GM19043 (cell line): ENCODE measurements around the gene KLLN.
"Not testable (repeated sequence)": the region's sequence is repeated elsewhere in the genome, so short reads cannot be mapped to it uniquely, and the experiment has no call there.

Experiments used
- ATAC-seq: cut with Tn5 transposase; IDR thresholded peaks from one replicate; pipeline ENCODE4 v1.9.1; 2021; ENCODE audit warnings: low read depth; ENCODE audit not compliant: unreplicated experiment

The KLLN gene

GRCh38 chr10:87863053-87863943 lies at the start of gene KLLN, which contains the start of gene PTEN:
Gene KLLN, minus strand, starts transcription at chr10:87863533. Its CDS starts 1,046 bp downstream, at chr10:87862487.
Gene PTEN, plus strand, starts transcription at chr10:87863625. Its CDS starts 845 bp downstream, at chr10:87864470.
- ATAC-seq: peak; percentile 30

GRCh38 chr10:87903396-87903795 lies 40.1 kb upstream of the KLLN start:
- ATAC-seq: not testable (repeated sequence)

GRCh38 chr10:87897957-87898356 lies 34.6 kb upstream of the KLLN start:
- ATAC-seq: not testable (repeated sequence)

DNA sequence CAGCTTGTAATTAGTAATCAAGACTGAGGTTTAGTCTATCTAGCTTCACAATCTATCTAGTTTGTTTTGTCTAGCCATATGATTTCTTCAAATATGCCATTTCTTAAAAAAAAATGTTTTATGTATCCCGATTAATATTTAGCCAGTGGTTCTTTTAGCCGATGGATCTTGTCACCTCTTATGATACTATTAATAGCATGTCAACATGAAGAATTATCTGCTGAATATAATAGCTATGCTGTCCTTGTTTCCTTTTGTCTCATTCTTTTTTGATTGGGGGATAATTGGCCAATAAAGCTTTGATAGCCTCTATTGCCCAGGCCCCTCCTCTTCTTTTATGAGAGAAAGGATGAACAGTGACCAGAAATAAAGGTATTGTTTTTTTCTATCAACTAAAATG lies 32.9 kb upstream of the KLLN start:
- no peak for ATAC-seq

GRCh38 chr10:87895430-87895829 lies 32.1 kb upstream of the KLLN start:
- ATAC-seq: no peak

- no peak for ATAC-seq
These were observed 24.4 kb upstream of the KLLN start for GRCh38 chr10:87887548-87888289.

DNA sequence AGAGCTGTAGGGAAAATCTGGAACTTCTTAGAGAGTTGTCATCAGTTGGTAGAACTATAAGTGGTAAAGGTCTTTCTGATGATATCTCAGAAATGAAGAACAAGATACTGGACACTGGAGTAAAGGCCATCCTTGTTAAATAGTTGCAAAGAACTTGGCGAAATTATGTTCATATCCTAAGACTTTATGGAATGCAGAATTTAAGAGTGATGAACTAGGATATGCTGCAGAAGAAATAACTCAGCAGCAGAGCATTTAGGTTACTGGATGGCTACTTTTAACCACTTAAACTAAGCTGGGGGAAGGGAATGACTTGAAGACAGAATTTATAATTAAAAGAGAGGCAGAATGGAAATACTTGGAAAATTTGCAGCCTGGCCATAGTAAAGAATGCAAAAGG lies 23.8 kb upstream of the KLLN start:
- ATAC-seq: no peak

GRCh38 chr10:87886635-87887034 lies 23.3 kb upstream of the KLLN start:
- ATAC-seq: no peak

DNA sequence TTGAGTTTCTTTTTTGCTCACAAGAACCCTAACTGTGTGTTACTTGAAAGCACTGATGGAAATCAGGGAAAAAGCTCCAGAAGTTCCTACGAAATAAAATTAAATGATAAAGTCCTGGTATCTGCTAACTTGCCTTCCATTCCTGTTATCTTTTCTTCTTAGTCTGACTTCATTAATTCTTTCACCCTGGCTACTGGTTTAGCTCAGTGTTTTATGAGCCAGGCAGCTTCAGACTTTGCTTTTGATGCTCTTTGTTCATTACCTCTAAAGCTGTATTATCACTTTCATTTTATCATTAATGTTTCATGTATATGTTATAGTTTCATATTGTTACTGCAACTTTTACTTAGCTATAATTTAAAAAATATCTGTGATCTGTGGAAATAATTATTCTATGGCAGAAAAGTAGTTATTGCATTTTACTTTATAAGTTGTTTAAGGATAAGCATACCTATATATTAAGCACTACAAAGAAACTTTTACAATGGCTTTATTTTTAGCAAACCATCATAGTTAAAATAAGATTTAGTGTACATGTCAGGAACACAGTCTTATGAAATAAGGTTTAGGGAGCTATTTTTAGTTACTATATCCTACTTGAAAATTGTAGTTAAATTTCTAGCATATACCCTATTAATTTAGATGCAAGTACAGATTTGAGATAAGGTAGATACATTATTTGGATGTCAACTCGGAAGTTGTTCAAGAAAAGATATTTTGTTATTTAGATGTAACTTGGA lies 19.4 kb upstream of the KLLN start:
- no peak for ATAC-seq

DNA sequence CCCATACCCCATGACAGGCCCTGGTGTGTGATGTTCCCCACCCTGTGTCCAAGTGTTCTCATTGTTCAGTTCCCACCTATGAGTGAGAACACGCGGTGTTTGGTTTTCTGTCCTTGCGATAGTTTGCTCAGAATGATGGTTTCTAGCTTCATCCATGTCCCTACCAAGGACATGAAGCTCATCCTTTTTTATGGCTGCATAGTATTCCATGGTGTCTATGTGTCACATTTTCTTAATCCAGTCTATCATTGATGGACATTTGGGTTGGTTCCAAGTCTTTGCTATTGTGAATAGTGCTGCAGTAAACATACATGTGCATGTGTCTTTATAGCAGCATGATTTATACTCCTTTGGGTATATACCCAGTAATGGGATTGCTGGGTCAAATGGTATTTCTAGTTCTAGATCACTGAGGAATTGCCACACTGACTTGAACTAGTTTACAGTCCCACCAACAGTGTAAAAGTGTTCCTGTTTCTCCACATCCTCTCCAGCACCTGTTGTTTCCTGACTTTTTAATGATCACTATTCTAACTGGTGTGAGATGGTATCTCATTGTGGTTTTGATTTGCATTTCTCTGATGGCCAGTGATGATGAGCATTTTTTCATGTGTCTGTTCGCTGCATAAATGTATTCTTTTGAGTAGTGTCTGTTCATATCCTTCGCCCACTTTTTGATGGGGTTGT lies 18.2 kb upstream of the KLLN start:
- not testable (repeated sequence) for ATAC-seq

GRCh38 chr10:87880336-87880735 lies 17.0 kb upstream of the KLLN start:
- no peak for ATAC-seq

DNA sequence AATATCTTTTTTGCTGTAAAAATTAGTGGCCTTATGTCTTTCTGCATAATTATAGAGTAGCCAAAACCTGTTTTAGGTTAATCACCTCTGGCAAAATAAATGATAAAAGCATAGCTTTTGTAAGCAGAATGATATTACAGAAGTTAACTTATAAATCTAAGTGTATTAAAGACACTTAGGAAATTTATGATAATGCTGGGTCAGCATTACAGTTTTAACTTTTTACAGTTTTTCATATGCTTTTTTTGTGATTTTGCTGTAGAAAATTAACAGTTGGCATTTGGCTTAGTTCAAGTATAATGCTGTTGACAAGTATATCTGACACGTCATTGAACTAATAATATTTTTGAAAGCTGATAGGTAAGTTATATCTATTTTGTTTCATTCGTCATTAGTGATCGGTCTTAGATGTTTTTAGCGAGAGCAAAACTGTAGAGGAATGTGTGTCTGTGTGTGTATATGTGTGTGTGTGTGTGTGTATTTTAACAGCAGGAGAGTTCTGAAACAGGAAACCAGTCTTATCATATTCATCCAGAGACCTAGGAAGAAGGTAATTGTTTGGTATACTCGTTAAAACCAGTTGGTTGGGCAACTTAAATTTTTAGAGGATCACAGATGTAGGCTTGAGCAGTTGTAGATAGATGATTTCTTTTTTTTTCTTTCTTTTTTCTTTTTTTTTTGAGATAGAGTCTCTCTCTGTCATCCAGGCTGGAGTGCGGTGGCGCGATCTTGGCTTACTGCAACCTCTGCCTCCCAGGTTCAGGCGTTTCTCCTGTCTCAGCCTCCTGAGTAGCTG lies 15.5 kb upstream of the KLLN start:
- ATAC-seq: no peak

- no peak for ATAC-seq
These were observed 12.7 kb upstream of the KLLN start for GRCh38 chr10:87875929-87876571.

GRCh38 chr10:87873656-87874055 lies 10.3 kb upstream of the KLLN start:
- no peak for ATAC-seq

DNA sequence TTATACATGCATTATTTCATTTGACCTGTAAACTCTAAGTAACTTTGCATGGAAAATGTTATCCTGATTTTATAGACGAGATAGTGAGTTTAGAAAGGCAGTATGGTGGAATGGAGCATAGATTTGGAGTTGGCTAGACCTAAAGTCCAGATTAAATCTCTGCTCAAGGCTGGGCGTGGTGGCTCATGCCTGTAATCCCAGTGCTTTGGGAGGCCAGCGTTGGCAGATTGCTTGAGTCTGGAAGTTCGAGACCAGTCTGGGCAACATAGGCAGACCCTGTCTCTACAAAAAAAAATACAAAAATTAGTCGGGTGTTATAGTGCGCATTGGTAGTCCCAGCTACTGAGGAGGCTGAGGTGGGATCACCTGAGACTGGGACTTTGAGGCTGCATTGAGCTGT lies 9.5 kb upstream of the KLLN start:
- no peak for ATAC-seq

DNA sequence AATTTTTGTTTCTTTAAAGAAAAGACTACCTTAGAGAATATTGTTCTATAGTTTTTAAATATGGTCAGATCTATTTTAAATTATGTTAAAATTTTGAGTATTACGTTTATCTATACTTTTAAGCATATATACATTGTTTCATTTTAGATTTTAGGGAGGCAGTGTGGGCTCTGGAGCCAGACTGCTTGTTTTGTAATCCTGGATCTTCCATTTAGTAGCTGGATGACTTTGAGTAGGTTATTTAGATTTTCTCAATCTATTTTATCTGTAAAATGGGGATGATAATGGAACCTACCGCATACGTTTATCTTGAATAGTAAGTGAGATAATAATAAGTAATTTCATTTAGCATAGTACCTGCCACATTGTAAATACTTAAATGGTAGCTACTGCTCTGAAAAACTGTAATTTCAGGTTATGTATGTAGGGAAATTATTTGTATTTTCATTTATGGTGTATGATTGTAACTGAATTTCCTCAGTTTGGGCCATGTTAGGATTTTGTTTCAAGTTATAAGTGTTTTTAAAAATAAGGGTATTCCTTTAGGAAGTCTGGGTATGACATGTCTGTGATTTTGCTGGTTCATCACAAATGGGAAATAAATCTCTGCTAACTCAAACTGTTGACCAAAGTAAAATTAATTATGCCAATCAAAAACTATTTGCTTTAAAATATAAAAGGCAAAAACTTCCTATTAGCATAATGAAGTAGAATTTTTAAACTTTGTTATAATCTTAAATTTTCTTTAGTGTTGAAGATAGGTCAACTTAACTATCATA lies 6.6 kb upstream of the KLLN start:
- ATAC-seq: no peak

DNA sequence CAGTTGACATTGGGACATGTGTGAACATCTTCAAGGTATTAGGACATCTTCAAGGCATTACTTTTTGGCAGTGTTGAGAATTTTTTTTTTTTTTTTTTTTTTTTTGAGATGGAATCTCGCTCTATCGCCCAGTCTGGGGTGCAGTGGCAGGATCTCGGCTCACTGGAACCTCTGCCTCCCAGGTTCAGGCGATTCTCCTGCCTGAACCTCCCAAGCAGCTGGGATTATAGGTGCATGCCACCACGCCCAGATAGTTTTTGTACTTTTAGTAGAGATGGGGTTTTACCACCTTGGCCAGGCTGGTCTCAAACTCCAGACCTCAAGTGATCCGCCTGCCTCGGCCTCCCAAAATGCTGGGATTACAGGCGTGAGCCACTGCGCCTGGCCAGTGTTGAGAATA lies 5.8 kb upstream of the KLLN start:
- not testable (repeated sequence) for ATAC-seq

DNA sequence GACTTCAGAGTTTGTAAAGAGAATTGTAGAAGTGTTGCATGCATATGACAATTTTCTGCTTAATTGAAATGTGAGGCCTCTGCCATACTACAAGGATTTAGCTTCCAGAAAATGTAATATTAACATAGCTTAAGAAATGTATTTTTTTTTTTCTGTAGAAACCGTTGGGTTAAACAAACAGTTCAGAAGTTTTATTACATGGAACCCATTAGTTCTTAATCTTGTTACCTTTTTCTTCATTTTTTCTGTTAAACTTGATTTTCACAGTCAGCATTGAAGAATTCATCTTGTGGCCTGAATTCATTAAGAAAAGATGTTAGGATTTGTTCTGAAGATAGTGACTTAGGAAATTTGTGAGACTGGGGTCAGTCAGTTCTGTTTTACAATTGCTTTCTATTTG lies 4.9 kb upstream of the KLLN start:
- ATAC-seq: no peak
